SK-N-MC (cell line): ENCODE measurements around the gene RPL6.
A peak's percentile ranks its signal among the peaks of the same experiment; 100 is the strongest.

ENCODE experiments used
- EZH2 ChIP-seq: fragments of 200-600 bp; sonication (generic); IDR thresholded peaks from one replicate; pipeline ENCODE4 v1.6.1; 2017; ENCODE audit warnings: antibody characterized with exemption
- FOXP2 ChIP-seq: optimal IDR thresholded peaks from 2 replicates; pipeline ENCODE3; 2011; ENCODE audit warnings: mild to moderate bottlenecking, moderate library complexity; ENCODE audit not compliant: insufficient read depth; ENCODE audit errors: extremely low read length, control extremely low read depth
- POLR2AphosphoS5 ChIP-seq: IDR thresholded peaks from 2 replicates; pipeline ENCODE4 v1.6.1; 2012; ENCODE audit warnings: mild to moderate bottlenecking, low read depth, low read length, borderline replicate concordance

DNA sequence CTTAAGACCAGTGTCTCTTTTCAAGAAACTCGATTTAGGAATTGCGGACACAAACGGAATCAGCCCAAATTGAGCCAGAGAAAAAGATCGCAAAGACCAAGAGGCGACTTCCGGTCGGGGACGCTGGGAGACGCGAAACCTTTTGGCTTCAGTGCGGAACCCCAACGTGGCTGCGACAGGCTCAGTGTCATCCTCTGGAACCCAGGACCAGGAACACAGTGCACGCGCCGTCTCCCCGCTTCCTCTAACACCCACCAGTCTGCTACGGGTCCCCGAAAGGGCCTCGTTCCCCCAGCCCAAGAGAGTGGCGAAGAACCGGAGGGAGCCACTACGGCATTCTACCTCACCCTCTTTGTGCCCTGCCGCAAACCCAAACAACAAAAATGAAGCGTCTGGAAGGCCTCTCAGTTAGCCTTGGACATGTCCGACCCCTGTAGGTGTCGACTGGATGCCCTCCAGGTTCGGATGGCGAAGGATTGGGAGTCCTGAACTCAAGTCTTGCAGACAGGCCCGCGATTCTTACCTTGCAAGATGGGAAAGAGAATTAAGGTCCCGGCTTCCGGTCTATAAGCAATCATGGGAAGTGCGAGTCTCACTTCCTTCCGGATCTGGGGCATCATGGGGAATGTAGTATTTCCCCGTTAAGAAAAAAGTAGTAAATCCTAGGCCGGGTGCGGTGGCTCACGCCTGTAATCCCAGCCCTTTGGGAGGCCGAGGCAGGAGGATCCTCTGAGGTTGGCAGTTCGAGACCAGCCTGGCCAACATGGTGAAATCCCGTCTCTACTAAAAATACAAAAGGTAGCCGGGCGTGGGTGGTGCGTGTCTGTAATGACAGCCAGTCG lies at the start of gene RPL6:
- TF ChIP-seq POLR2AphosphoS5 (peak; percentile 100), EZH2 (no peak), FOXP2 (no peak)
